Neural progenitor cell (in vitro differentiated cells): ENCODE data around the gene LRRC25.

Experiments
- CTCF ChIP-seq: fragments of 200-600 bp; sonication (generic); IDR thresholded peaks from 2 replicates; pipeline ENCODE4 v1.5.1; 2017; ENCODE audit warnings: antibody characterized with exemption, mild to moderate bottlenecking
- EZH2 ChIP-seq: fragments of 200-600 bp; sonication (generic); IDR thresholded peaks from 2 replicates; pipeline ENCODE4 v1.6.1; 2017; ENCODE audit warnings: antibody characterized with exemption, mild to moderate bottlenecking, moderate library complexity
- EZH2phosphoT487 ChIP-seq: fragments of 200-600 bp; sonication (generic); IDR thresholded peaks from 2 replicates; pipeline ENCODE4 v1.6.1; 2017; ENCODE audit warnings: antibody characterized with exemption

- TF ChIP-seq CTCF (no peak), EZH2 (no peak), EZH2phosphoT487 (no peak)
These were observed 33.6 kb downstream of the LRRC25 start for GRCh38 chr19:18363787-18364186.
